HepG2 (cell line): ENCODE measurements around the gene PDZD7. TPM values are rescaled to one million over a fixed set of nuclear protein-coding genes. Genes with fewer than 3 reads are reported as not detected.

ENCODE experiments used
- BCL6 ChIP-seq: IDR thresholded peaks from 2 replicates; pipeline ENCODE4 v1.6.1; 2016; ENCODE audit warnings: missing genetic modification reagents, missing compliant biosample characterization
- E2F1 ChIP-seq: sonication (generic); formaldehyde crosslinking; IDR thresholded peaks from 2 replicates; pipeline ENCODE4 v1.5.0; 2020; ENCODE audit warnings: missing genetic modification reagents
- EZH2 ChIP-seq: conservative IDR thresholded peaks from 2 replicates; pipeline ENCODE4 v1.6.1; 2012; ENCODE audit warnings: mild to moderate bottlenecking, low read depth, low read length, moderate library complexity
- FUBP1 ChIP-seq: sonication (generic); formaldehyde crosslinking; IDR thresholded peaks from 2 replicates; pipeline ENCODE4 v1.5.1; 2020; ENCODE audit warnings: missing genetic modification reagents, mild to moderate bottlenecking, borderline replicate concordance
- HNRNPLL ChIP-seq: fragments of 200-400 bp; formaldehyde crosslinking; IDR thresholded peaks from 2 replicates; pipeline ENCODE4 v1.6.1; 2017; ENCODE audit warnings: mild to moderate bottlenecking, low read depth, low read length; ENCODE audit not compliant: poor library complexity, severe bottlenecking
- KLF12 ChIP-seq: sonication (generic); formaldehyde crosslinking; IDR thresholded peaks from 2 replicates; pipeline ENCODE4 v1.4.0; 2020; ENCODE audit warnings: missing genetic modification reagents, borderline replicate concordance
- NCOA2 ChIP-seq: sonication (generic); formaldehyde crosslinking; IDR thresholded peaks from 2 replicates; pipeline ENCODE4 v1.8.0; 2022; ENCODE audit warnings: inconsistent platforms
- NR2F1 ChIP-seq, 2 experiments: fragments of 450-650 bp in 1 of 2; formaldehyde crosslinking in 1 of 2; IDR thresholded peaks; 2 replicates each; pipeline versions ENCODE4 v1.5.0 to v1.6.1; 2016 to 2020; ENCODE audit warnings: mild to moderate bottlenecking in 1 of 2, missing compliant biosample characterization in 1 of 2, missing genetic modification reagents in 1 of 2, moderate library complexity in 1 of 2
- RORA ChIP-seq: sonication (generic); formaldehyde crosslinking; IDR thresholded peaks from 2 replicates; pipeline ENCODE4 v1.5.0; 2020; ENCODE audit warnings: mild to moderate bottlenecking, missing genetic modification reagents, moderate library complexity
- SNRNP70 ChIP-seq: fragments of 200-400 bp; formaldehyde crosslinking; IDR thresholded peaks from 2 replicates; pipeline ENCODE4 v1.6.1; 2017; ENCODE audit warnings: mild to moderate bottlenecking, low read depth, low read length, moderate library complexity
- SPEN ChIP-seq: sonication (generic); formaldehyde crosslinking; IDR thresholded peaks from 2 replicates; pipeline ENCODE4 v1.5.1; 2020; ENCODE audit warnings: low read depth, mild to moderate bottlenecking, missing genetic modification reagents
- THAP9 ChIP-seq: sonication (generic); formaldehyde crosslinking; IDR thresholded peaks from 2 replicates; pipeline ENCODE4; 2020; ENCODE audit warnings: missing genetic modification reagents, mild to moderate bottlenecking, borderline replicate concordance
- ZFX ChIP-seq: sonication (generic); formaldehyde crosslinking; IDR thresholded peaks from 2 replicates; pipeline ENCODE4 v1.4.0; 2020; ENCODE audit warnings: mild to moderate bottlenecking, low read depth, missing genetic modification reagents, moderate library complexity
- ZNF180 ChIP-seq: sonication (generic); formaldehyde crosslinking; IDR thresholded peaks from 2 replicates; pipeline ENCODE4 v1.4.0; 2020; ENCODE audit warnings: low read depth, missing genetic modification reagents, borderline replicate concordance
- ZNF264 ChIP-seq: sonication (generic); formaldehyde crosslinking; IDR thresholded peaks from 2 replicates; pipeline ENCODE4 v1.4.0; 2020; ENCODE audit warnings: missing genetic modification reagents
- ZNF512 ChIP-seq: sonication (generic); formaldehyde crosslinking; IDR thresholded peaks from 2 replicates; pipeline ENCODE4 v1.4.0; 2020; ENCODE audit warnings: mild to moderate bottlenecking, missing genetic modification reagents
- ZNF629 ChIP-seq: sonication (generic); formaldehyde crosslinking; conservative IDR thresholded peaks from 2 replicates; pipeline ENCODE4 v1.5.0; 2020; ENCODE audit warnings: missing genetic modification reagents
- ZNF83 ChIP-seq: sonication (generic); formaldehyde crosslinking; IDR thresholded peaks from 2 replicates; pipeline ENCODE4 v1.4.0; 2020; ENCODE audit warnings: missing genetic modification reagents, mild to moderate bottlenecking, borderline replicate concordance
- polyA plus RNA-seq, 8 experiments: library from polyadenylated mRNA; depleted of rRNA in 3 of 8; stranded (reverse) in 7 of 8; unstranded in 1 of 8; fragments of >200 nt; fragmentation: Illumina TruSeq in 4 of 8; extraction: Trizol in 4 of 8; gene quantifications; 2 replicates each; pipeline versions ENCODE4 v1.2.1 to v1.2.3, GENCODE V29; 2011 to 2016; ENCODE audit warnings: low read depth in 4 of 8, missing spikeins in 1 of 8, mixed read lengths in 1 of 8; ENCODE audit not compliant: insufficient read depth in 1 of 8
- total RNA-seq, 5 experiments: library from RNA; depleted of rRNA; stranded (reverse); fragments of >200 nt; fragmentation: Illumina TruSeq; extraction: Trizol; gene quantifications; 2 replicates each; pipeline ENCODE4 v1.2.3, GENCODE V29; 2016; ENCODE audit warnings: low read depth in 1 of 5

Gene PDZD7
- total and polyA plus RNA-seq, 2 of the 13 experiments (the other 11 are each of a cell fraction or from before 2014, with no cell fraction given) = 0.58 to 0.73 TPM

DNA sequence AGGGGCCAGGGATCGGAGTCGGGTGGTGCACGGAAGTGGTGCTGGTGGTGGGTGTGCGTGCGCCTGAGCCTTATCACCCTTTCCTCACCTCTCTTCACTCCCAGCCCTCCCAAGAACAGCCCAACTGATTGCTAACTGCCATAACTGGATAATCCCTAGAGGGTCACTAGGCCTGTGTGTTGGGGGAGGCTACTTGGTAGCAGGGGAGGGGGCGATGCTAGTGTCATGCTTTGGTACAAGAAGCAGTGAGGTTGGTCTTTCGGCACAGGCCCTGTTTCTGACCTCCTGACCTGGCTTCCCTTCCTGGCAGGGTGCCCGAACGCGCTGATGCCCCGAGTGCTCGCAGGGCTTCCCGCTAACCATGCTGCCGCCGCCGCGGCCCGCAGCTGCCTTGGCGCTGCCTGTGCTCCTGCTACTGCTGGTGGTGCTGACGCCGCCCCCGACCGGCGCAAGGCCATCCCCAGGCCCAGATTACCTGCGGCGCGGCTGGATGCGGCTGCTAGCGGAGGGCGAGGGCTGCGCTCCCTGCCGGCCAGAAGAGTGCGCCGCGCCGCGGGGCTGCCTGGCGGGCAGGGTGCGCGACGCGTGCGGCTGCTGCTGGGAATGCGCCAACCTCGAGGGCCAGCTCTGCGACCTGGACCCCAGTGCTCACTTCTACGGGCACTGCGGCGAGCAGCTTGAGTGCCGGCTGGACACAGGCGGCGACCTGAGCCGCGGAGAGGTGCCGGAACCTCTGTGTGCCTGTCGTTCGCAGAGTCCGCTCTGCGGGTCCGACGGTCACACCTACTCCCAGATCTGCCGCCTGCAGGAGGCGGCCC, 31.5 kb upstream of the PDZD7 start (continued):
- no peak for TF ChIP-seq ZNF512
- TF ChIP-seq ZNF264 (CRISPR knock-in tag) = peak; percentile 17; the same call in 1 of the 2 replicates
- peak; percentile 87 for TF ChIP-seq KLF12 (CRISPR knock-in tag)
- TF ChIP-seq ZNF180 (CRISPR knock-in tag) = 0 out of 2 replicates have a peak, but pooled peaks have one; percentile 52
- TF ChIP-seq EZH2 = no peak
- no peak for TF ChIP-seq RORA (CRISPR knock-in tag)
- TF ChIP-seq E2F1 (CRISPR knock-in tag) = peak; percentile 73; the same call in 1 of the 2 replicates
- TF ChIP-seq ZNF629 (CRISPR knock-in tag) = peak; percentile 69
- no peak for TF ChIP-seq SNRNP70
- TF ChIP-seq SPEN = peak; percentile 92
- 0 out of 2 replicates have a peak, but pooled peaks have one; percentile 36 for TF ChIP-seq FUBP1 (CRISPR knock-in tag)
- no peak; the same call in 1 of the 2 replicates for TF ChIP-seq NCOA2 (CRISPR knock-in tag)
- TF ChIP-seq NR2F1 (CRISPR knock-in tag; IDR thresholded peaks at IDR 0.05) = peak in 1 of 2 experiments; percentile 89
- TF ChIP-seq THAP9 = no peak
- peak; percentile 39; the same call in 1 of the 2 replicates for TF ChIP-seq BCL6 (CRISPR knock-in tag)
- peak; percentile 98 for TF ChIP-seq ZFX (CRISPR knock-in tag)
- TF ChIP-seq HNRNPLL = peak; percentile 86
- TF ChIP-seq ZNF83 (CRISPR knock-in tag) = no peak
